Measurements from ENCODE around the gene GPR89B. TPM values are rescaled to one million over a fixed set of nuclear protein-coding genes. Genes with fewer than 3 reads are reported as not detected.

The GPR89B gene
- total RNA-seq, 2 donors from 2014 or later: 7.5 to 9.2 TPM

- no peak for DNase-seq (ENCODE audit: low spot score)
- peaks cover 0 to 23% of the 10 kb centered on the region in 2 donors for H3K4me1 ChIP-seq
- H3K36me3 ChIP-seq: no peaks in the 10 kb centered on the region
- H3K9me3 ChIP-seq: no peaks in the 10 kb centered on the region
- no peaks in the 10 kb centered on the region for H3K27me3 ChIP-seq
- H3K4me3 ChIP-seq: no peak overlapping the region
- peak; percentile 90 to 94 for TF ChIP-seq CTCF (IDR thresholded peaks at IDR 0.05)
- peak overlapping the region in 1 of 2 donors; percentile 37 for H3K27ac ChIP-seq
These were observed 35.4 kb upstream of the GPR89B start for GRCh38 chr1:147892731-147893214.

GRCh38 chr1:147895123-147895522 is 33.1 kb upstream of the GPR89B start:
- Histone ChIP-seq H3K4me1 (peaks cover 0 to 20% of the 10 kb centered on the region in 2 donors), H3K27ac (no peak overlapping the region), H3K9me3 (no peaks in the 10 kb centered on the region), H3K36me3 (no peaks in the 10 kb centered on the region), H3K27me3 (no peaks in the 10 kb centered on the region), H3K4me3 (no peak overlapping the region)
- no peak for DNase-seq (ENCODE audit: low spot score)
- TF ChIP-seq CTCF (IDR thresholded peaks at IDR 0.05): no peak

- Histone ChIP-seq H3K27ac (no peak overlapping the region), H3K27me3 (no peaks in the 10 kb centered on the region), H3K4me1 (peaks cover 0 to 12% of the 10 kb centered on the region in 2 donors), H3K36me3 (no peaks in the 10 kb centered on the region), H3K4me3 (no peak overlapping the region), H3K9me3 (no peaks in the 10 kb centered on the region)
- DNase-seq (ENCODE audit: low spot score): no peak
- no peak for TF ChIP-seq CTCF (IDR thresholded peaks at IDR 0.05)
These were observed 31.0 kb upstream of the GPR89B start for GRCh38 chr1:147897029-147897752.

GRCh38 chr1:147897789-147898188 is 30.4 kb upstream of the GPR89B start:
- peaks cover 0 to 8% of the 10 kb centered on the region in 2 donors for H3K4me1 ChIP-seq
- H3K27me3 ChIP-seq: no peaks in the 10 kb centered on the region
- DNase-seq (ENCODE audit: low spot score): no peak
- TF ChIP-seq CTCF (IDR thresholded peaks at IDR 0.05): no peak
- no peak overlapping the region for H3K4me3 ChIP-seq
- H3K36me3 ChIP-seq: no peaks in the 10 kb centered on the region
- H3K9me3 ChIP-seq: no peaks in the 10 kb centered on the region
- no peak overlapping the region for H3K27ac ChIP-seq

- Histone ChIP-seq H3K4me3 (no peak within 1 kb of the TSS), H3K4me1 (peaks cover 0 to 2% of the 10 kb centered on the region in 2 donors), H3K36me3 (no peaks in the 10 kb centered on the region), H3K27ac (no peak within 1 kb of the TSS), H3K9me3 (no peaks in the 10 kb centered on the region), H3K27me3 (no peaks in the 10 kb centered on the region)
- no peak for TF ChIP-seq CTCF (IDR thresholded peaks at IDR 0.05)
- DNase-seq (ENCODE audit: low spot score): no peak
These were observed 25.9 kb upstream of the GPR89B start, which contains the start of gene GJA8 for GRCh38 chr1:147902253-147902845. GJA8 (plus strand) TSS chr1:147902795; CDS start chr1:147907956, 5,161 bp downstream.
